K562 (cell line): ENCODE data around the gene DCN. TPM values are rescaled to one million over a fixed set of nuclear protein-coding genes. Genes with fewer than 3 reads are reported as not detected.

Experiments
- BRCA1 ChIP-seq, 2 experiments: fragments of 450-650 bp in 1 of 2; sonication (generic) in 1 of 2; formaldehyde crosslinking in 1 of 2; IDR thresholded peaks; 2 replicates each; pipeline versions ENCODE4 v1.5.0 to v1.6.1; 2017 to 2020; ENCODE audit warnings: mild to moderate bottlenecking in 1 of 2, missing genetic modification reagents in 1 of 2
- CBX8 ChIP-seq: fragments of 200-600 bp; sonication (generic); IDR thresholded peaks from 2 replicates; pipeline ENCODE4 v1.6.1; 2012; ENCODE audit warnings: borderline replicate concordance, mixed run types, low read depth, mild to moderate bottlenecking, moderate library complexity, mixed read lengths, low read length, control low read depth, inconsistent platforms; ENCODE audit not compliant: poor library complexity, severe bottlenecking; ENCODE audit errors: extremely low read depth
- PRDM10 ChIP-seq: fragments of 450-650 bp; IDR thresholded peaks from 2 replicates; pipeline ENCODE4 v1.6.1; 2018; ENCODE audit not compliant: partially characterized antibody
- TAF15 ChIP-seq: fragments of 200-400 bp; formaldehyde crosslinking; IDR thresholded peaks from 2 replicates; pipeline ENCODE4 v1.6.1; 2017; ENCODE audit warnings: mild to moderate bottlenecking, low read depth, low read length, moderate library complexity
- XRCC5 ChIP-seq: fragments of 200-400 bp; formaldehyde crosslinking; IDR thresholded peaks from 2 replicates; pipeline ENCODE4 v1.6.1; 2017; ENCODE audit warnings: low read depth, mild to moderate bottlenecking, low read length
- ZNF253 ChIP-seq: fragments of 250-450 bp; sonication (Bioruptor Pico); conservative IDR thresholded peaks from 2 replicates; pipeline ENCODE4 v1.6.1; 2021; ENCODE audit warnings: mild to moderate bottlenecking
- ZNF449 ChIP-seq: fragments of 250-450 bp; sonication (Bioruptor Pico); IDR thresholded peaks from 2 replicates; pipeline ENCODE4 v1.8.0; 2022; ENCODE audit warnings: moderate library complexity, mild to moderate bottlenecking, inconsistent platforms
- ZSCAN32 ChIP-seq: fragments of 450-650 bp; formaldehyde crosslinking; IDR thresholded peaks from 2 replicates; pipeline ENCODE4 v1.4.0; 2020; ENCODE audit warnings: mild to moderate bottlenecking, moderate library complexity
- polyA plus RNA-seq, 8 experiments: library from polyadenylated mRNA; depleted of rRNA in 4 of 8; stranded (reverse) in 5 of 8; unstranded in 3 of 8; fragments of >200 nt; fragmentation: Nextera tagmentation in 2 of 8; fragmentation: Illumina TruSeq in 1 of 8; extraction: Ambion mirVana in 2 of 8; extraction: Trizol in 1 of 8; gene quantifications; 2 replicates each; pipeline versions ENCODE4 v1.2.1 to v1.2.3, GENCODE V29; 2011 to 2014; ENCODE audit warnings: inconsistent platforms in 1 of 8, missing spikeins in 1 of 8
- total RNA-seq, 7 experiments: library from RNA; depleted of rRNA in 6 of 7; stranded (reverse); fragments of >200 nt in 6 of 7; fragmentation: Illumina TruSeq in 2 of 7; extraction: Trizol in 2 of 7; gene quantifications; 2 replicates each; pipeline versions ENCODE4 v1.2.1 to v1.2.3, GENCODE V29; 2011 to 2021; ENCODE audit warnings: low replicate concordance in 1 of 7

Gene DCN
- total and polyA plus RNA-seq, 9 of the 15 experiments (the other 6 are each of a cell fraction or from before 2014, with no cell fraction given), result 0.08 to 2.4 (median 0.31) TPM; not detected in 1

- TF ChIP-seq PRDM10 (no peak), TAF15 (no peak), ZNF449 (CRISPR knock-in tag) (no peak), ZNF253 (CRISPR knock-in tag) (no peak), CBX8 (no peak), ZSCAN32 (CRISPR knock-in tag) (no peak), XRCC5 (no peak), BRCA1 (IDR thresholded peaks at IDR 0.05) (no peak), BRCA1 (CRISPR knock-in tag; IDR thresholded peaks at IDR 0.05) (no peak)
- TF ChIP-seq, all 486 proteins: peak for 0
Observed at GRCh38 chr12:91110311-91110924, 72.2 kb downstream of the DCN start (continued).
